Measurements from ENCODE around the gene NAGPA. TPM values are rescaled to one million over a fixed set of nuclear protein-coding genes. Genes with fewer than 3 reads are reported as not detected.

The NAGPA gene
- total and polyA plus RNA-seq, 2 of the 13 experiments (the other 11 are each of a cell fraction or from before 2014, with no cell fraction given): 27.1 to 60.3 TPM

DNA sequence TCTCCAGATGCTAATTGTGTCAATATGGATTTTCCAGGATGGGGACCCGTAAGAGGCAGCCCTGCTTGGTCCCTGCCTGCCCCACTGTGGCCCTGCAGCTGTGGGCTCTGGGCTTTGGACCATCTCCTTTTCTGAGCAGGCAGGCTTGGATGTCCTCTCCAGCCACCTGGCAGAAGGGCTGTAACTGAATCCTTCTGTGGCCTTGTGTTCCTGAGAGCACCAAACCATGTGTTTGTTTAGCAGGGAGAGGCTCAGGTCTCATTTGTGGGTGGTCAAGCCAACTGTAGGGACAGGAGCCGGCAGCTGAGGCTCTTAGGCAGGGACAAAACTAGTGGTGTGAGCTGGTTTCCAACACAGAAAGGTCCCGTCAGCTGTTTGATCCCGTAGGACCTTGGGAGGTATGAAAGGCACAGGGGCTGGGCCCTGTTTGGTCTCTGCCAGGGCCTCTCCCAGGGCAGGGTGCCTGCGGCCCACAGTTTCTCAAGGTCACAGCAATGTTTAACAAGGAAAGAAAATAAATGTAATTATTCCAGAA is 57.1 kb downstream of the NAGPA start (continued):
- TF ChIP-seq, protein P1, sequence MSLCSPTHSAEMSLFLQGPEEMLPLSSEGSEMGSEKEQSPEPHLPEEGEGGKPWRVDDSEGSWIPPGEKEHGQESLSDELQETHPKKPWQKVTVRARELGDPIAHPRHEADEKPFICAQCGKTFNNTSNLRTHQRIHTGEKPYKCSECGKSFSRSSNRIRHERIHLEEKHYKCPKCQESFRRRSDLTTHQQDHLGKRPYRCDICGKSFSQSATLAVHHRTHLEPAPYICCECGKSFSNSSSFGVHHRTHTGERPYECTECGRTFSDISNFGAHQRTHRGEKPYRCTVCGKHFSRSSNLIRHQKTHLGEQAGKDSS (CRISPR knock-in tag; IDR thresholded peaks at IDR 0.05; ENCODE audit: borderline replicate concordance, low read depth): 0 out of 2 replicates have a peak, but pooled peaks have one; percentile 36
- TF ChIP-seq ELF3 (CRISPR knock-in tag; IDR thresholded peaks at IDR 0.05) (no peak), RBFOX2 (IDR thresholded peaks at IDR 0.05; ENCODE audit: low read depth, low read length) (no peak), NRL (CRISPR knock-in tag; IDR thresholded peaks at IDR 0.05; ENCODE audit: borderline replicate concordance) (no peak), ZNF33B (CRISPR knock-in tag; IDR thresholded peaks at IDR 0.05) (no peak), POLR2AphosphoS2 (IDR thresholded peaks at IDR 0.05; ENCODE audit: low read depth, low read length) (no peak), KLF9 (CRISPR knock-in tag; IDR thresholded peaks at IDR 0.05; ENCODE audit: low read depth) (no peak), ZNF510 (CRISPR knock-in tag; IDR thresholded peaks at IDR 0.05; ENCODE audit: low read depth) (no peak), ZNF678 (CRISPR knock-in tag; IDR thresholded peaks at IDR 0.05) (no peak), ZNF34 (CRISPR knock-in tag; IDR thresholded peaks at IDR 0.05; ENCODE audit: borderline replicate concordance) (0 out of 2 replicates have a peak, but pooled peaks have one; percentile 62), CAMTA2 (CRISPR knock-in tag; IDR thresholded peaks at IDR 0.05; ENCODE audit: borderline replicate concordance) (no peak), ZXDC (CRISPR knock-in tag; IDR thresholded peaks at IDR 0.05) (no peak; the same call in 1 of the 2 replicates), ZNF790 (CRISPR knock-in tag; IDR thresholded peaks at IDR 0.05; ENCODE audit: borderline replicate concordance) (no peak), ZNF296 (CRISPR knock-in tag; conservative IDR thresholded peaks at IDR 0.05) (no peak), RAD21 (CRISPR knock-in tag; IDR thresholded peaks at IDR 0.05) (no peak), ZNF451 (CRISPR knock-in tag; IDR thresholded peaks at IDR 0.05) (no peak), PRMT3 (CRISPR knock-in tag; IDR thresholded peaks at IDR 0.05; ENCODE audit: borderline replicate concordance, low read depth) (no peak), SAP130 (CRISPR knock-in tag; IDR thresholded peaks at IDR 0.05; ENCODE audit: low read depth) (peak; percentile 50), HNF4G (IDR thresholded peaks at IDR 0.05; ENCODE audit: borderline replicate concordance, low read depth, low read length) (no peak), HNF4G (CRISPR knock-in tag; IDR thresholded peaks at IDR 0.05; ENCODE audit: borderline replicate concordance, low read depth) (no peak), ZNF564 (CRISPR knock-in tag; IDR thresholded peaks at IDR 0.05) (no peak), GFI1 (CRISPR knock-in tag; IDR thresholded peaks at IDR 0.05; ENCODE audit: borderline replicate concordance) (no peak), SRSF1 (optimal IDR thresholded peaks at IDR 0.05; ENCODE audit: low read depth, low read length) (no peak), ZNF331 (CRISPR knock-in tag; IDR thresholded peaks at IDR 0.05) (peak; percentile 26; the same call in 1 of the 2 replicates), ZBTB21 (CRISPR knock-in tag; IDR thresholded peaks at IDR 0.05) (no peak), ZNF850 (CRISPR knock-in tag; conservative IDR thresholded peaks at IDR 0.05) (no peak), ZNF598 (CRISPR knock-in tag; IDR thresholded peaks at IDR 0.05; ENCODE audit: borderline replicate concordance) (peak; percentile 78; the same call in 1 of the 2 replicates)
- TF ChIP-seq, protein P2, sequence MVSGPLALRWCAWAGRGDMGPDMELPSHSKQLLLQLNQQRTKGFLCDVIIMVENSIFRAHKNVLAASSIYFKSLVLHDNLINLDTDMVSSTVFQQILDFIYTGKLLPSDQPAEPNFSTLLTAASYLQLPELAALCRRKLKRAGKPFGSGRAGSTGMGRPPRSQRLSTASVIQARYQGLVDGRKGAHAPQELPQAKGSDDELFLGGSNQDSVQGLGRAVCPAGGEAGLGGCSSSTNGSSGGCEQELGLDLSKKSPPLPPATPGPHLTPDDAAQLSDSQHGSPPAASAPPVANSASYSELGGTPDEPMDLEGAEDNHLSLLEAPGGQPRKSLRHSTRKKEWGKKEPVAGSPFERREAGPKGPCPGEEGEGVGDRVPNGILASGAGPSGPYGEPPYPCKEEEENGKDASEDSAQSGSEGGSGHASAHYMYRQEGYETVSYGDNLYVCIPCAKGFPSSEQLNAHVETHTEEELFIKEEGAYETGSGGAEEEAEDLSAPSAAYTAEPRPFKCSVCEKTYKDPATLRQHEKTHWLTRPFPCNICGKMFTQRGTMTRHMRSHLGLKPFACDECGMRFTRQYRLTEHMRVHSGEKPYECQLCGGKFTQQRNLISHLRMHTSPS (CRISPR knock-in tag; IDR thresholded peaks at IDR 0.05; ENCODE audit: low read depth): peak; percentile 75; the same call in 1 of the 2 replicates

Data from HepG2 (cell line).